ENCODE data around the gene CTSA.
A peak's percentile ranks its signal among the peaks of the same experiment; 100 is the strongest.

Gene CTSA

DNA sequence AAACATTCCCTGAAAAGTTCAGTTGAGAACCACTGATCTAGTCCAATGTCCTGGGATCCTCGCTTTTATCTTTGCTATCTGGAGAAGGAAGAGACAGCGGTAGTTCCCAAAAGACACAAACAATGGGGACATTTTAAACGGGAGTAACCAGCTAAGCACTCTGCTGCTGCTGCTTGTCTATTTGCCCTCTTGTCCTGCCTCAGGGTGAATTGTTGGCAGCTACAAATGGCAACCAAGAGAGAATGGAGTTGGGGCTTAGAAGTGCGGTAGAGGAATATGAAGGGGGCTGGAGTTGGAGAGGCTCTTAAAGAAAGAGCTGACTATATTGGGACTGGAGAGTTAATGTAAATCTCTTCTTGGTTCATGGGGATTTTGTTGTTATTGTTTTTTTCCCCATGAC lies 16.6 kb upstream of the CTSA start:
- no peak overlapping the region for H3K4me3 ChIP-seq (replicated peaks; ENCODE audit: low read depth, low read length)
- TF ChIP-seq, protein P1, sequence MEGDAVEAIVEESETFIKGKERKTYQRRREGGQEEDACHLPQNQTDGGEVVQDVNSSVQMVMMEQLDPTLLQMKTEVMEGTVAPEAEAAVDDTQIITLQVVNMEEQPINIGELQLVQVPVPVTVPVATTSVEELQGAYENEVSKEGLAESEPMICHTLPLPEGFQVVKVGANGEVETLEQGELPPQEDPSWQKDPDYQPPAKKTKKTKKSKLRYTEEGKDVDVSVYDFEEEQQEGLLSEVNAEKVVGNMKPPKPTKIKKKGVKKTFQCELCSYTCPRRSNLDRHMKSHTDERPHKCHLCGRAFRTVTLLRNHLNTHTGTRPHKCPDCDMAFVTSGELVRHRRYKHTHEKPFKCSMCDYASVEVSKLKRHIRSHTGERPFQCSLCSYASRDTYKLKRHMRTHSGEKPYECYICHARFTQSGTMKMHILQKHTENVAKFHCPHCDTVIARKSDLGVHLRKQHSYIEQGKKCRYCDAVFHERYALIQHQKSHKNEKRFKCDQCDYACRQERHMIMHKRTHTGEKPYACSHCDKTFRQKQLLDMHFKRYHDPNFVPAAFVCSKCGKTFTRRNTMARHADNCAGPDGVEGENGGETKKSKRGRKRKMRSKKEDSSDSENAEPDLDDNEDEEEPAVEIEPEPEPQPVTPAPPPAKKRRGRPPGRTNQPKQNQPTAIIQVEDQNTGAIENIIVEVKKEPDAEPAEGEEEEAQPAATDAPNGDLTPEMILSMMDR (IDR thresholded peaks at IDR 0.05; ENCODE audit: low read depth, low read length, missing control alignments), result no peak
- DNase-seq (ENCODE audit: extremely low read depth, low read depth), result no peak

DNA sequence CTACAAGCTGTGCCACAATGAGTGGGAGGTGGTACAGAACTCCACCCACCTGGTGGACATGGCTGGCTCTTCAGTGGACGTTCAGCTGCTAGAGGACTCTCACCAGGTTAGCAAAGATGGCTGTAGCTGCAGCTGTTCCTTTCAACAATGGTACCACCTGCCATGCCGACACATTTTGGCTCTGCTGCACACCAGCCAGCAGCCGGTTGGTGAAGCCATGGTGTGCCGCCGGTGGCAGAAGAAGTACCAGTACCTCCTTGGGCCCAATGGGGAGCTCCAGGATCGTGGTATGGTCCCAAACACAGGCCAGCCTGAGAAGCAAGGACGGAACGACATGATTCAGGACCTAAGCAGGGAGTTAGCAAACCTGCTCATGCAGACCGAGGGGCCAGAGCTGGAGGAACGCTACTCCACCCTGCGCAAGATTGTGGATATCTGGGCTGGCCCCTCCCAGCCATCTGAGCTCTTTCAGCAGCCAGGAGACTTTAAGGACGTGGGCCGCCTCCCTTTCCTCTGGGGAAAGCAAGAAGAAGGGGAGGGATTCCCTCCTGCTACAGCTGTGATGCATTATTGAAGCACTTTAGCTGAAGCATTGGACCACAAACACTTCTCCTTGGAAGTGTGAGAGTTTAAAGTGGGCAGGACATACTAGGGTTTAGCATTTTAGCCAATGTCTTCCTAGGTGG lies 12.9 kb upstream of the CTSA start:
- peak; percentile 40 for DNase-seq (ENCODE audit: extremely low read depth, low read depth)
- H3K4me3 ChIP-seq (replicated peaks; ENCODE audit: low read depth, low read length), result no peak overlapping the region
- TF ChIP-seq, protein P1 (IDR thresholded peaks at IDR 0.05; ENCODE audit: low read depth, low read length, missing control alignments), result no peak

DNA sequence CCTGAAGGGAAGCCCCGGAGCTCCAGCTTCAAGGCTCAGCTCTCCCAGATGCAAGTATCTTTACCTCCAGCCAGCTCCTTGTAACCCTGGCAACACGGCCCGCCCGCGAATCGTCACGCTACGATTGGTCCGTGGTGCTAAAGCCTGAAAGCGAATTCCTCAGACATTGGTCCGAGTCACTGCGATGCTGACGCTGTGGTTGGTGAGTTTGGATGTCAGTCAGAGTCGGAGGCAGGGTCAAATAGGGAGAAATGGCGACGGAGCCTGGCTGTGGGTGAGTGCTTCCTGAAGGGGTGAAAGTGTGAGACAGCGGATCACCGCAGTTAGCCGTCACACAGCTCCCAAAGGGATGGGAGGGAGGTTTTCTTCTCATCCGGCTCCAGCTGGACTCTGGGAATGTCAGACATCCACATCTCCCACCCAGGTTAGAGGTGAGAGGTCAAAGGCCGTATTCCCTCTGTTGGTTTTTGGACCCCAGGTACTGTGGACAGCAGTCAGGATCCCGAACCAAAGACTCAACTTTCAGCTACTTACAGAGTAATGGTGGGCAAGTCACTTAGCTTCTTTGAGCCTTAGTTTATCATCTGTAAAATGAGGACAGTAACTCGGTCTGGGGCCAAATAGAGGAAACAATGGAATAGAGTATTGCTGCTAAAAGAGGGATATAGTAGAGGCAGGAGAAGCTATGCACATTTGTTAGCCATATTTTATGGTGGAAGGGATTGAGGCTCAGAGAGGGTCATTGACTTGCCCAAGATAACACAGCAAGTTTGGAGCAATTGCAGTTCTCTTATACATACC lies 9.9 kb upstream of the CTSA start, which contains the start of gene ZSWIM1:
Gene ZSWIM1 (plus strand): TSS at position 240 of the 801 bp plus-strand sequence. CDS start 1,366 bp downstream, outside the sequence.
- H3K4me3 ChIP-seq (replicated peaks; ENCODE audit: low read depth, low read length), result peak within 1 kb of the TSS; percentile 98
- TF ChIP-seq, protein P1 (IDR thresholded peaks at IDR 0.05; ENCODE audit: low read depth, low read length, missing control alignments), result no peak
- DNase-seq (ENCODE audit: extremely low read depth, low read depth), result peak; percentile 99

DNA sequence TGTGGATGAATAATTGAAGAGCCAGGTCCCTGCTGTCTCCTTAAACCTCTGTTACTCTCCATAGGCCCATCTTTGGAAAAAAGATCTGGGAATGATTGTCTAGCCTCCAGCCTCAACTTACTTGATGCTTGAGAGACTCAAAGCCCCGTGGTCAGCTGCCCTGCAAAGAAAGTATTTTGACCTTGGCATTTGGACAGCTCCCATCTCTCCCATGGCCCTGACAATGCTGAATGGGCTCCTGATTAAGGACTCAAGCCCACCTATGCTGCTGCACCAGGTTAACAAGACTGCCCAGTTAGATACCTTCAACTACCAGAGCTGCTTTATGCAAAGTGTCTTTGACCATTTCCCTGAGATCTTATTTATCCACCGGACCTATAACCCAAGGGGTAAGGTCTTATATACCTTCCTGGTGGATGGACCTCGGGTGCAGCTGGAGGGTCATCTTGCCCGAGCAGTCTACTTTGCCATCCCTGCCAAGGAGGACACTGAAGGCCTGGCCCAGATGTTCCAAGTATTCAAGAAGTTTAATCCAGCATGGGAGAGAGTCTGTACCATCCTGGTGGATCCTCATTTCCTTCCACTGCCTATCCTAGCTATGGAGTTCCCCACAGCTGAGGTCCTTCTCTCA lies 8.6 kb upstream of the CTSA start:
- TF ChIP-seq, protein P1 (IDR thresholded peaks at IDR 0.05; ENCODE audit: low read depth, low read length, missing control alignments), result no peak
- no peak overlapping the region for H3K4me3 ChIP-seq (replicated peaks; ENCODE audit: low read depth, low read length)
- no peak for DNase-seq (ENCODE audit: extremely low read depth, low read depth)

DNA sequence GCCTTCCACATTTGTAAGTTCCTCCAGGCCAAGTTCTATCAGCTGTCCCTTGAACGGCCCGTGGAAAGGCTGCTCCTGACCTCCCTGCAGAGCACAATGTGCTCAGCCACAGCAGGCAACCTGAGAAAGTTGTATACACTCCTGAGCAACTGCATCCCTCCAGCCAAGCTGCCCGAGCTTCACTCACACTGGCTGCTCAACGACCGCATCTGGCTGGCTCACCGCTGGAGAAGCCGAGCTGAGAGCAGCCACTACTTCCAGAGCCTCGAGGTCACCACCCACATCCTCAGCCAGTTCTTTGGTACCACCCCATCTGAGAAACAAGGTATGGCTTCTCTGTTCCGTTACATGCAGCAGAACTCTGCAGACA lies 8.1 kb upstream of the CTSA start:
- no peak overlapping the region for H3K4me3 ChIP-seq (replicated peaks; ENCODE audit: low read depth, low read length)
- no peak for DNase-seq (ENCODE audit: extremely low read depth, low read depth)
- TF ChIP-seq, protein P1 (IDR thresholded peaks at IDR 0.05; ENCODE audit: low read depth, low read length, missing control alignments), result no peak

DNA sequence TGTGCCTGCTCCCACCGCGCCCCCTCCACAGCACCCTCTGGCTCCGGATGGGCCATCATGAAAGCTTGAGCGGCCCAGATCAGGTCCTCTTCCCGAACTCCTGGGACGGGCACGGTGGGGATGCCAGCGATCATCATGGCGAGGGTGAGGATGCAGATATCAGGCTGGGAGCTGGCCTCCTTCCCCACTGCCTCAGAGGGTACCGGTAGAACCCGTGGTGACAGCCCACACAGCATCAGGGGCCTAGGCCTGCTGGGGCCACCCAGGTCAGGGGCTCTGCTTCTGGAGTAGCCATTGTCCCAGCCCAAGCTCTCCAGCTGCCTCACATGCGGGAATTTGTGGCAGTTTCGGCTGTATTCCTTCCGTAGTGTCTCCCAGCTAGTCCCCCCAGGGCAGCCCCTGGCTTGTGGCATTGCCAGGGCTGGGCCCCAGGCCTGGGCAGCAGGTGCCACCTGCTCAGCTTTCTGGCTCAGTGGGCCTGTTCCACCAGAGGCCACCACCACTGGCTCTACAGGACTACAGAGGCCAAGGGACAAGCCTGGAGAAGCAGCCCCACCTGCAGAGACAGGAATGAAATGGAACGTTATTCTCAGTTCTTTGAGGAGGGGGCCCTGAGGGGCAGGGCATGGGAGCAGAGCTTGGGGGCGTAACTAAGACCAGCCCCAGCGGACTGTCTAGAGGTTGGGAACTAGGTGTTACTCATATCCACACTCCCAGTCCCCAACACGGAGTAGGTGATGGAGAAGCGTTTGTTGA lies 4.4 kb upstream of the CTSA start:
- H3K4me3 ChIP-seq (replicated peaks; ENCODE audit: low read depth, low read length), result no peak overlapping the region
- no peak for DNase-seq (ENCODE audit: extremely low read depth, low read depth)
- TF ChIP-seq, protein P1 (IDR thresholded peaks at IDR 0.05; ENCODE audit: low read depth, low read length, missing control alignments), result no peak
